Hepatocyte (in vitro differentiated cells): ENCODE measurements around the gene VWA3A. TPM values are rescaled to one million over a fixed set of nuclear protein-coding genes. Genes with fewer than 3 reads are reported as not detected.
"Not testable (repeated sequence)": the region's sequence is repeated elsewhere in the genome, so short reads cannot be mapped to it uniquely, and the experiment has no call there.

Experiments used
- DNase-seq: peaks from one replicate; pipeline ENCODE4 v3.0.0-alpha.2; 2016; ENCODE audit warnings: low spot score
- H2AFZ ChIP-seq: fragments of 200-600 bp; sonication (generic); 2 replicates; pipeline ENCODE4 v1.6.0; 2016; ENCODE audit warnings: antibody characterized with exemption, mild to moderate bottlenecking
- H3K27ac ChIP-seq: fragments of 200-600 bp; sonication (generic); 2 replicates; pipeline ENCODE4 v1.5.1; 2016; ENCODE audit warnings: mild to moderate bottlenecking
- H3K27me3 ChIP-seq: fragments of 200-600 bp; sonication (generic); 2 replicates; pipeline ENCODE4 v1.6.1; 2016
- H3K36me3 ChIP-seq: fragments of 200-600 bp; sonication (generic); replicated peaks from 2 replicates; pipeline ENCODE4 v1.5.1; 2016; ENCODE audit warnings: low read depth; ENCODE audit not compliant: insufficient read depth
- H3K4me1 ChIP-seq: fragments of 200-600 bp; sonication (generic); 2 replicates; pipeline ENCODE4 v1.5.1; 2016; ENCODE audit warnings: mild to moderate bottlenecking, moderate library complexity; ENCODE audit not compliant: insufficient read depth
- H3K4me2 ChIP-seq: fragments of 200-600 bp; sonication (generic); 2 replicates; pipeline ENCODE4 v1.6.0; 2016
- H3K4me3 ChIP-seq: fragments of 200-600 bp; sonication (generic); 2 replicates; pipeline ENCODE4 v1.5.1; 2016; ENCODE audit warnings: mild to moderate bottlenecking
- H3K79me2 ChIP-seq: fragments of 200-600 bp; sonication (generic); 2 replicates; pipeline ENCODE4 v1.6.0; 2017; ENCODE audit warnings: mild to moderate bottlenecking
- H3K9me2 ChIP-seq: fragments of 200-600 bp; sonication (generic); replicated peaks from 2 replicates; pipeline ENCODE4 v1.6.0; 2017; ENCODE audit warnings: mild to moderate bottlenecking; ENCODE audit not compliant: insufficient read depth
- H3K9me3 ChIP-seq: fragments of 200-600 bp; sonication (generic); 2 replicates; pipeline ENCODE4 v1.5.1; 2016; ENCODE audit warnings: low read depth, mild to moderate bottlenecking
- H4K20me1 ChIP-seq: fragments of 200-600 bp; sonication (generic); 2 replicates; pipeline ENCODE4 v1.6.0; 2016; ENCODE audit warnings: mild to moderate bottlenecking; ENCODE audit not compliant: insufficient read depth, poor library complexity, severe bottlenecking
- CTCF ChIP-seq: fragments of 200-600 bp; sonication (generic); IDR thresholded peaks from 2 replicates; pipeline ENCODE4 v1.5.1; 2016; ENCODE audit warnings: antibody characterized with exemption, mild to moderate bottlenecking; ENCODE audit not compliant: poor library complexity
- EZH2 ChIP-seq: fragments of 200-600 bp; sonication (generic); IDR thresholded peaks from 2 replicates; pipeline ENCODE4 v1.6.1; 2016; ENCODE audit warnings: antibody characterized with exemption, mild to moderate bottlenecking, borderline replicate concordance
- EZH2phosphoT487 ChIP-seq: fragments of 200-600 bp; sonication (generic); IDR thresholded peaks from one replicate; pipeline ENCODE4 v1.6.1; 2018; ENCODE audit warnings: antibody characterized with exemption, mild to moderate bottlenecking, low read depth, moderate library complexity; ENCODE audit not compliant: unreplicated experiment, severe bottlenecking
- WGBS: methylation state at CpG from one replicate; pipeline ENCODE4 v1.1.6; 2016; ENCODE audit warnings: low lambda C conversion rate; ENCODE audit errors: missing lambda C conversion rate; 5-methylcytosine and 5-hydroxymethylcytosine counted together
- polyA plus RNA-seq: library from polyadenylated mRNA; unstranded; fragments of >200 nt; fragmentation: Nextera tagmentation; extraction: Ambion mirVana; gene quantifications from 2 replicates; pipeline ENCODE4 v1.2.1, GENCODE V29; 2016
- total RNA-seq: library from RNA; depleted of rRNA; stranded (reverse); fragments of >200 nt; gene quantifications from 2 replicates; pipeline ENCODE4 v1.2.3, GENCODE V29; 2014

Gene VWA3A
- total and polyA plus RNA-seq, 2 experiments from 2014 or later: 0.03 TPM; not detected in 1

- H3K36me3 ChIP-seq: no peaks in the 10 kb centered on the region
- H3K27me3 ChIP-seq: no peaks in the 10 kb centered on the region
- no peaks in the 10 kb centered on the region for H4K20me1 ChIP-seq
- DNase-seq: no peak
- H3K9me2 ChIP-seq: no peaks in the 10 kb centered on the region
- no peak overlapping the region for H3K4me3 ChIP-seq
- no peaks in the 10 kb centered on the region for H3K9me3 ChIP-seq
- H3K4me2 ChIP-seq: no peak overlapping the region
- H3K27ac ChIP-seq: no peak overlapping the region
- no peak overlapping the region for H2AFZ ChIP-seq
- H3K79me2 ChIP-seq: no peaks in the 10 kb centered on the region
- WGBS: 86% methylated on average over 7 of the region's 7 CpGs
- no peaks in the 10 kb centered on the region for H3K4me1 ChIP-seq
- no peak for TF ChIP-seq CTCF
- TF ChIP-seq EZH2: no peak
- no peak for TF ChIP-seq EZH2phosphoT487
These were observed 59.1 kb downstream of the VWA3A start for GRCh38 chr16:22151246-22151998.

GRCh38 chr16:22152316-22152715 lies 60.0 kb downstream of the VWA3A start:
- Histone ChIP-seq H4K20me1 (no peaks in the 10 kb centered on the region), H3K9me2 (no peaks in the 10 kb centered on the region), H3K4me2 (no peak overlapping the region), H3K79me2 (no peaks in the 10 kb centered on the region), H3K27ac (no peak overlapping the region), H3K27me3 (no peaks in the 10 kb centered on the region), H2AFZ (no peak overlapping the region), H3K9me3 (no peaks in the 10 kb centered on the region), H3K4me1 (no peaks in the 10 kb centered on the region), H3K4me3 (no peak overlapping the region), H3K36me3 (no peaks in the 10 kb centered on the region)
- WGBS: 91% methylated on average over 11 of the region's 11 CpGs
- DNase-seq: no peak
- TF ChIP-seq EZH2phosphoT487: no peak
- no peak for TF ChIP-seq EZH2
- no peak for TF ChIP-seq CTCF

GRCh38 chr16:22153078-22153477 lies 60.7 kb downstream of the VWA3A start:
- H3K4me1 ChIP-seq, H3K79me2 ChIP-seq, H3K27me3 ChIP-seq, DNase-seq, H2AFZ ChIP-seq, H3K9me3 ChIP-seq, H3K4me2 ChIP-seq, H4K20me1 ChIP-seq, H3K36me3 ChIP-seq, H3K9me2 ChIP-seq, H3K27ac ChIP-seq, H3K4me3 ChIP-seq: not testable (repeated sequence)
- 75% methylated on average over 7 of the region's 7 CpGs for WGBS

- TF ChIP-seq EZH2phosphoT487: no peak
- TF ChIP-seq CTCF: no peak
- no peak for TF ChIP-seq EZH2
- Histone ChIP-seq H3K79me2 (no peaks in the 10 kb centered on the region), H2AFZ (no peak overlapping the region), H3K4me2 (no peak overlapping the region), H3K9me2 (no peaks in the 10 kb centered on the region), H3K4me3 (no peak overlapping the region), H3K27ac (no peak overlapping the region), H4K20me1 (no peaks in the 10 kb centered on the region), H3K9me3 (no peaks in the 10 kb centered on the region), H3K4me1 (no peaks in the 10 kb centered on the region), H3K27me3 (peaks cover 37% of the 10 kb centered on the region), H3K36me3 (no peaks in the 10 kb centered on the region)
- no peak for DNase-seq
These were observed 69.1 kb downstream of the VWA3A start for GRCh38 chr16:22161401-22161800.
